ENCODE results near the gene HOXA11. TPM values are rescaled to one million over a fixed set of nuclear protein-coding genes. Genes with fewer than 3 reads are reported as not detected.
A peak's percentile ranks its signal among the peaks of the same experiment; 100 is the strongest.

The HOXA11 gene
- total and polyA plus RNA-seq, 10 donors = not detected

DNA sequence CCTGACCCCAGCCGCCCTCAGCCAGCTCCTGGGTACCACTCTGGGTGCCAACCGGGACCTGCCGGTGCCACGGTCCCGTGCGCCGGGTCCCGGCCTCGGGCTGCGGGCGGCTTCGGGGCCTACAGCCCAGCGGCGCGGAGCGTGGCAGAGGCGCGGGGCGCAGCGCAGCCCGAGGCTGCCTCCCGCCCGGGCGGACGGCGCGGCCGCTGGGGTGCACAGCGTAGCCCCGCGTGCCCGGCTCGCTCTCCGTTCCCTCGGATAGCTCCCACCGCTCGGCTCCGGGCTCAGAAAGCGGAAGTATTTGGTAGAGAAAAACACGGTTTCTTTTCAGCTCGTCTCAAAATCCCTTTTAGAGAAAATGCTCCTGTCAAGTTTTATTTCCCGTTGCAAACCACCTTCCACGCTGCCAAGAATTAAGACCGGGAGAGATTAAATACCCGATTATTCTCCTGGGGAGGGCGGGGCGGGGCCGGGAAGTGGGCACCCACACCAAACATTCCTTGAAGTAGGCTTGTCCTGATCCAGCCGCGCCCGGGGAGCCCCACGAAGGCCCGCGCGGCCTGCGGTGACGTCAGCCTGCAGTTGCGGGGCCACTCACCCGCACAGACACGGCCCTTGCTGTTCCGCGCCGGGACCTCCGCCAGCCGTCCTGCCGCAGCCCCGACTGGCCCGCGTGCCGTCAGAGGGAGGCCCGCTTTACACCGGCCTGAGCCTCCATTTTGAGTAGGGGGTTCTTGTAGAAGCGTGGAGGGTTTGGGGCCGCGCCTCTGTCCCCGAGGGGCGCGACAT lies 7.7 kb upstream of the HOXA11 start:
- WGBS, 5 donors = 2 to 7% (median 3%) methylated on average over 30 to 78 of the region's 78 CpGs
- Histone ChIP-seq H3K9me3 (no peaks in the 10 kb centered on the region), H3K36me3 (no peaks in the 10 kb centered on the region), H3K4me1 (peaks cover 21 to 55% (median 42%) of the 10 kb centered on the region in 6 donors), H3K27ac (no peak overlapping the region), H3K27me3 (replicated peaks in 1 of 7) (peaks cover 34 to 100% (median 100%) of the 10 kb centered on the region in 7 donors), H3K4me3 (peak overlapping the region; percentile 13 to 59 (median 20))
- TF ChIP-seq POLR2AphosphoS5 (IDR thresholded peaks at IDR 0.05) (peak in 1 of 3 donors; percentile 35), POLR2A (IDR thresholded peaks at IDR 0.05) (no peak)
- DNase-seq = peak; percentile 83
- intact Hi-C loops (cut with DNase I; ENCODE audit: low total_unique reads) = loop anchor here (10.0 kb wide), 4 partner anchors 592 to 902 kb away; no protein-coding TSS in a partner anchor

- peaks cover 40 to 100% (median 100%) of the 10 kb centered on the region in 7 donors for H3K27me3 ChIP-seq (replicated peaks in 1 of 7)
- H3K36me3 ChIP-seq = no peaks in the 10 kb centered on the region
- H3K4me1 ChIP-seq = peaks cover 21 to 60% (median 47%) of the 10 kb centered on the region in 6 donors
- 10 to 17% (median 12%) methylated on average over 23 to 42 of the region's 42 CpGs for WGBS, 5 donors
- no peaks in the 10 kb centered on the region for H3K9me3 ChIP-seq
- intact Hi-C loops (cut with DNase I; ENCODE audit: low total_unique reads) = loop anchor here (10.0 kb wide), 4 partner anchors 593 to 903 kb away; no protein-coding TSS in a partner anchor
- TF ChIP-seq CTCF (IDR thresholded peaks at IDR 0.05 in 8 of 11, conservative IDR thresholded peaks at IDR 0.05 in 3 of 11) = no peak
- peak overlapping the region in 6 of 8 donors; percentile 19 to 59 (median 26) for H3K4me3 ChIP-seq
- no peak for DNase-seq
- H3K27ac ChIP-seq = no peak overlapping the region
Observed at GRCh38 chr7:27191833-27192545, 7.0 kb upstream of the HOXA11 start.

GRCh38 chr7:27191161-27191731 lies 6.2 kb upstream of the HOXA11 start:
- DNase-seq = no peak
- 27 to 53% (median 34%) methylated on average over 15 of the region's 15 CpGs for WGBS, 5 donors
- intact Hi-C loops (cut with DNase I; ENCODE audit: low total_unique reads) = loop anchor here (10.0 kb wide), 4 partner anchors 594 to 904 kb away; no protein-coding TSS in a partner anchor
- H3K4me1 ChIP-seq = peaks cover 21 to 61% (median 46%) of the 10 kb centered on the region in 6 donors
- H3K27me3 ChIP-seq (replicated peaks in 1 of 7) = peaks cover 41 to 100% (median 99%) of the 10 kb centered on the region in 7 donors
- no peak overlapping the region for H3K27ac ChIP-seq
- H3K9me3 ChIP-seq = no peaks in the 10 kb centered on the region
- TF ChIP-seq POLR2A (IDR thresholded peaks at IDR 0.05) = no peak
- no peak for TF ChIP-seq CTCF (IDR thresholded peaks at IDR 0.05 in 8 of 11, conservative IDR thresholded peaks at IDR 0.05 in 3 of 11)
- no peak for TF ChIP-seq POLR2AphosphoS5 (IDR thresholded peaks at IDR 0.05)
- no peak overlapping the region for H3K4me3 ChIP-seq
- H3K36me3 ChIP-seq = no peaks in the 10 kb centered on the region

DNA sequence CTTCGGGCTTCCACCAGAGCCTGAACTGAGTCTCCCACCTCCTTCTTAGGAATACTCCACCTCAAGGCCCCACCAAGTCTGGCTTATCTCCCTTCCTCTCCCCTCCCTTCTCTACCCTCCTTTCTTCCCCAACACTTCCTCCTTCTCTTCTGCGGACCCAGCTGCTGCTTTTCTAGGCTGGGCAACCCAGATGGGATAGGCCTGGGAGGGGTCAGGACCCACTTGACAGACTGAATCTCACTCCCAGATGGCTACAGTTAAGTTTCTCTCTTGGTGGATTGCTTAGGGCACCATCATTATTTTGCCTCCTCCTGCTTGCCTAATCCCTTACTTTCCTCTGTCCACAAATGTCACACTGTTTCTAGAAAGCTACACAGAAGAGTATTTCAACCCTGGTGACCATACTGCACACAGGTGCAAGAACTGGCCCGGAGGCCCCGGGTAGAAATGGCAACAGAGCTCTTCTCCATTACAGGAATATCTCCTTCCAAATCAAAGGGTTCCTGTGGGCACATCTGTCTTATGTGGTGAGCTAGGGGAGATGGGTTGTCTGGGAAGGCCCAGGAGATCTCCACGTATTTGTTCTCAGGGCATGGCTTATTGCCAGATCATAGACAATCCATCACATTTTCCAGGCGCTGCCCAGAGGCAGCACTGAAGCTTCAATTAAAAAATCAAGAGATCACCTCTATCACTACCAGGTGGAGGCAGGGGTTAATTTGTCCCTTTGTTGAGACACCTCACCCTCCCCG lies 5.1 kb upstream of the HOXA11 start:
- no peak for DNase-seq
- intact Hi-C loops (cut with DNase I; ENCODE audit: low total_unique reads) = loop anchor here (10.0 kb wide), 5 partner anchors 595 to 1335 kb away; no protein-coding TSS in a partner anchor
- WGBS, 5 donors = 33 to 48% (median 40%) methylated on average over 7 of the region's 7 CpGs

More for the DNA sequence above, 5.1 kb upstream of the HOXA11 start:
- no peaks in the 10 kb centered on the region for H3K9me3 ChIP-seq
- TF ChIP-seq CTCF (IDR thresholded peaks at IDR 0.05 in 8 of 11, conservative IDR thresholded peaks at IDR 0.05 in 3 of 11) (no peak), POLR2A (IDR thresholded peaks at IDR 0.05) (no peak), POLR2AphosphoS5 (IDR thresholded peaks at IDR 0.05) (no peak)
- no peaks in the 10 kb centered on the region for H3K36me3 ChIP-seq
- H3K4me1 ChIP-seq = peaks cover 21 to 69% (median 55%) of the 10 kb centered on the region in 6 donors
- H3K27me3 ChIP-seq (replicated peaks in 1 of 7) = peaks cover 47 to 100% (median 99%) of the 10 kb centered on the region in 7 donors
- H3K27ac ChIP-seq = no peak overlapping the region
- no peak overlapping the region for H3K4me3 ChIP-seq
